ENCODE results near the gene RPS26.

DNA sequence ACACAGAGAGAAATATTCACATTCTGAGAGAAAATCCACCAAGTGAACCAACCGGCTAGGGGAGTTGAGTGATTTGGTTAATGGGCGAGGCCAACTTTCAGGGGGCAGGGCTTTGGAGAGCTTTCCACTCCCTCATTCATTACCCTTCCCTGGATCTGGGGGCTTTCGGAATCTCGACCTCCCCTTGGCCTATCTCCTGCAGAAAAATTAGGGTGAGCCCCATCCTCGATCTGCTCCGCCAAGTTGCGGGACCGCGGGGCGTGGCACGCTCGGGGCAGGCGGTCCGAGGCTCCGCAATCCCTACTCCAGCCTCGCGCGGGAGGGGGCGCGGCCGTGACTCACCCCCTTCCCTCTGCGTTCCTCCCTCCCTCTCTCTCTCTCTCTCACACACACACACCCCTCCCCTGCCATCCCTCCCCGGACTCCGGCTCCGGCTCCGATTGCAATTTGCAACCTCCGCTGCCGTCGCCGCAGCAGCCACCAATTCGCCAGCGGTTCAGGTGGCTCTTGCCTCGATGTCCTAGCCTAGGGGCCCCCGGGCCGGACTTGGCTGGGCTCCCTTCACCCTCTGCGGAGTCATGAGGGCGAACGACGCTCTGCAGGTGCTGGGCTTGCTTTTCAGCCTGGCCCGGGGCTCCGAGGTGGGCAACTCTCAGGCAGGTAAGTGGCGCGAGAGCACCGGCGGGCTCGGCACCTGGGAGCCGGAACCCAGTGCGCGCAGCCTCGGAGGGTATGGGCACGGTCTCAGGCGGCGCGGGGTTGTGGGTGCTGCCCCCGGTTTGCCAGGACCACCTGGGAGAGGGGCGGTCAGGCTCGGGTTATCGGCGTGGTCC lies 38.2 kb downstream of the RPS26 start, which contains the start of gene ERBB3:
- TF ChIP-seq, protein P1, sequence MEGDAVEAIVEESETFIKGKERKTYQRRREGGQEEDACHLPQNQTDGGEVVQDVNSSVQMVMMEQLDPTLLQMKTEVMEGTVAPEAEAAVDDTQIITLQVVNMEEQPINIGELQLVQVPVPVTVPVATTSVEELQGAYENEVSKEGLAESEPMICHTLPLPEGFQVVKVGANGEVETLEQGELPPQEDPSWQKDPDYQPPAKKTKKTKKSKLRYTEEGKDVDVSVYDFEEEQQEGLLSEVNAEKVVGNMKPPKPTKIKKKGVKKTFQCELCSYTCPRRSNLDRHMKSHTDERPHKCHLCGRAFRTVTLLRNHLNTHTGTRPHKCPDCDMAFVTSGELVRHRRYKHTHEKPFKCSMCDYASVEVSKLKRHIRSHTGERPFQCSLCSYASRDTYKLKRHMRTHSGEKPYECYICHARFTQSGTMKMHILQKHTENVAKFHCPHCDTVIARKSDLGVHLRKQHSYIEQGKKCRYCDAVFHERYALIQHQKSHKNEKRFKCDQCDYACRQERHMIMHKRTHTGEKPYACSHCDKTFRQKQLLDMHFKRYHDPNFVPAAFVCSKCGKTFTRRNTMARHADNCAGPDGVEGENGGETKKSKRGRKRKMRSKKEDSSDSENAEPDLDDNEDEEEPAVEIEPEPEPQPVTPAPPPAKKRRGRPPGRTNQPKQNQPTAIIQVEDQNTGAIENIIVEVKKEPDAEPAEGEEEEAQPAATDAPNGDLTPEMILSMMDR (IDR thresholded peaks at IDR 0.05) = no peak
- TF ChIP-seq POLR2AphosphoS5 (IDR thresholded peaks at IDR 0.05) (peak in 3 of 4 donors; percentile 22 to 83 (median 75)), EP300 (IDR thresholded peaks at IDR 0.05) (no peak)
